ENCODE results near the gene KRT222. TPM values are rescaled to one million over a fixed set of nuclear protein-coding genes. Genes with fewer than 3 reads are reported as not detected.

KRT222 gene
- total and polyA plus RNA-seq, 2 of the 13 experiments (the other 11 are each of a cell fraction or from before 2014, with no cell fraction given): not detected

GRCh38 chr17:40646791-40647623 lies 18.0 kb downstream of the KRT222 start (continued):
- TF ChIP-seq, protein P1, sequence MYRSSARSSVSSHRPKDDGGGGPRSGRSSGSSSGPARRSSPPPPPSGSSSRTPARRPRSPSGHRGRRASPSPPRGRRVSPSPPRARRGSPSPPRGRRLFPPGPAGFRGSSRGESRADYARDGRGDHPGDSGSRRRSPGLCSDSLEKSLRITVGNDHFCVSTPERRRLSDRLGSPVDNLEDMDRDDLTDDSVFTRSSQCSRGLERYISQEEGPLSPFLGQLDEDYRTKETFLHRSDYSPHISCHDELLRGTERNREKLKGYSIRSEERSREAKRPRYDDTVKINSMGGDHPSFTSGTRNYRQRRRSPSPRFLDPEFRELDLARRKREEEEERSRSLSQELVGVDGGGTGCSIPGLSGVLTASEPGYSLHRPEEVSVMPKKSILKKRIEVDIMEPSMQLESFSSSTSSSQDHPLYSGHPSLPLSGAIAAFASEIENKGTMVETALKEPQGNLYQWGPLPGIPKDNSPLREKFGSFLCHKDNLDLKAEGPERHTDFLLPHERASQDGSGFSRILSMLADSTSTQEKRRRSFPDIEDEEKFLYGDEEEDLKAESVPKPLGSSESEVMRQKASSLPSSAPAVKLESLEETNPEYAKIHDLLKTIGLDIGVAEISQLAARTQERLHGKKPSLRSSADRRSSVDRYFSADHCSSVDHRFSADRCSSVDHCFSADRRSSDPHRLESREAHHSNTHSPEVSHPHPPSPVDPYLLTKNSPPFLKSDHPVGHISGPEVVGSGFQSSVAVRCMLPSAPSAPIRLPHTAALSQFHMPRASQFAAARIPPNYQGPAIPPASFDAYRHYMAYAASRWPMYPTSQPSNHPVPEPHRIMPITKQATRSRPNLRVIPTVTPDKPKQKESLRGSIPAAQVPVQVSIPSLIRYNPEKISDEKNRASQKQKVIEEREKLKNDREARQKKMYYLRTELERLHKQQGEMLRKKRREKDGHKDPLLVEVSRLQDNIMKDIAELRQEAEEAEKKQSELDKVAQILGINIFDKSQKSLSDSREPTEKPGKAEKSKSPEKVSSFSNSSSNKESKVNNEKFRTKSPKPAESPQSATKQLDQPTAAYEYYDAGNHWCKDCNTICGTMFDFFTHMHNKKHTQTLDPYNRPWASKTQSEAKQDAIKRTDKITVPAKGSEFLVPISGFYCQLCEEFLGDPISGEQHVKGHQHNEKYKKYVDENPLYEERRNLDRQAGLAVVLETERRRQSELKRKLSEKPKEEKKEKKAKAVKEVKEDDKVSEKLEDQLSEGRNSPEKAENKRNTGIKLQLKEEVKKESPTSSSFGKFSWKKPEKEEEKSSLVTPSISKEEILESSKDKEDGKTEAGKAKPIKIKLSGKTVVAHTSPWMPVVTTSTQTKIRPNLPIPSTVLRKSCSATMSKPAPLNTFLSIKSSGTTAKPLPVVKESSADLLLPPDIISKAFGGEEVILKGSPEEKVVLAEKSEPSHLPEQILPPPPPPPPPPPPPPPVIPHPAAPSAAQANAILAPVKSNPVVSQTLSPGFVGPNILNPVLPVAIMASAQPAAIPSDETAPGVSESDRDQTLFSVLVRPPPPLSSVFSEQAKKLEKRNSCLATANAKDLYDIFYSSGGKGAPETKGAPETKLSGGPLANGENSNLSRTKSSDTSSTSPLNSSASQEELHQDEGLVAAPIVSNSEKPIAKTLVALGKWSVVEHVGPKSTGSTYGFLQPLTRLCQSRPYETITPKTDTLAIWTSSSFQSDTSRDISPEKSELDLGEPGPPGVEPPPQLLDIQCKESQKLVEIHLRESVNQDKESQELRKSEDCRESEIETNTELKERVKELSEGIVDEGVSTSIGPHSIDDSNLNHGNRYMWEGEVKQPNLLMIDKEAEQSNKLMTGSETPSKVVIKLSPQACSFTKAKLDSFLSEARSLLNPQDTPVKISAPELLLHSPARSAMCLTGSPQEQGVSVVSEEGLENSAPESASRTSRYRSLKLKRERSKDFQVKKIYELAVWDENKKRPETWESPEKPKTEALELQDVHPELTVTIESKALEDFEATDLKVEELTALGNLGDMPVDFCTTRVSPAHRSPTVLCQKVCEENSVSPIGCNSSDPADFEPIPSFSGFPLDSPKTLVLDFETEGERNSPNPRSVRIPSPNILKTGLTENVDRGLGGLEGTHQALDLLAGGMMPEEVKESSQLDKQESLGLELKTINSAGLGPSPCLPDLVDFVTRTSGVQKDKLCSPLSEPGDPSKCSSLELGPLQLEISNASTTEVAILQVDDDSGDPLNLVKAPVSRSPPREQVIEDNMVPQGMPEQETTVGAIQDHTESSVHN (CRISPR knock-in tag; IDR thresholded peaks at IDR 0.05): no peak
- TF ChIP-seq ZNF431 (CRISPR knock-in tag; IDR thresholded peaks at IDR 0.05; ENCODE audit: borderline replicate concordance, low read depth) (no peak), U2AF1 (optimal IDR thresholded peaks at IDR 0.05; ENCODE audit: low read depth, low read length) (no peak)

Measured in HepG2 (cell line).